Loucy (cell line): ENCODE data around the gene ZMYM1.
A peak's percentile ranks its signal among the peaks of the same experiment; 100 is the strongest.

Experiments
- H2AFZ ChIP-seq: fragments of 200-600 bp; sonication (generic); 2 replicates; pipeline ENCODE4 v1.6.0; 2016; ENCODE audit warnings: antibody characterized with exemption, mild to moderate bottlenecking, low read length, moderate library complexity
- H3F3A ChIP-seq: fragments of 200-600 bp; 2 replicates; pipeline ENCODE4 v1.6.0; 2016; ENCODE audit warnings: antibody characterized with exemption, low read depth, mild to moderate bottlenecking
- H3K27me3 ChIP-seq: fragments of 200-600 bp; sonication (generic); 2 replicates; pipeline ENCODE4 v1.6.1; 2014; ENCODE audit warnings: low read length, mild to moderate bottlenecking; ENCODE audit not compliant: insufficient read depth, poor library complexity, severe bottlenecking
- H3K36me3 ChIP-seq: fragments of 200-600 bp; sonication (generic); 2 replicates; pipeline ENCODE4 v1.6.1; 2016; ENCODE audit warnings: low read length; ENCODE audit not compliant: insufficient read depth
- H3K4me1 ChIP-seq: fragments of 200-600 bp; sonication (generic); 2 replicates; pipeline ENCODE4 v1.5.1; 2014; ENCODE audit warnings: low read length, mild to moderate bottlenecking; ENCODE audit not compliant: insufficient read depth, poor library complexity, severe bottlenecking
- H3K4me2 ChIP-seq: fragments of 200-600 bp; sonication (generic); 2 replicates; pipeline ENCODE4 v1.6.0; 2014; ENCODE audit warnings: antibody characterized with exemption, low read length, low read depth, mild to moderate bottlenecking; ENCODE audit not compliant: poor library complexity, severe bottlenecking
- H3K4me3 ChIP-seq: fragments of 200-600 bp; sonication (generic); 2 replicates; pipeline ENCODE4 v1.5.1; 2014; ENCODE audit warnings: low read length, mild to moderate bottlenecking, mixed read lengths; ENCODE audit not compliant: poor library complexity, severe bottlenecking
- H3K79me2 ChIP-seq: fragments of 200-600 bp; sonication (generic); 2 replicates; pipeline ENCODE4 v1.6.1; 2014; ENCODE audit warnings: low read length; ENCODE audit not compliant: insufficient read depth
- H3K9ac ChIP-seq: fragments of 200-600 bp; sonication (generic); 2 replicates; pipeline ENCODE4 v1.6.0; 2014; ENCODE audit warnings: mild to moderate bottlenecking, low read depth, low read length, moderate library complexity; ENCODE audit not compliant: poor library complexity, severe bottlenecking
- H3K9me2 ChIP-seq: fragments of 200-600 bp; sonication (generic); replicated peaks from 2 replicates; pipeline ENCODE4 v1.6.1; 2016; ENCODE audit warnings: low read depth, low read length, mixed read lengths
- H3K9me3 ChIP-seq: fragments of 200-600 bp; sonication (generic); 2 replicates; pipeline ENCODE4 v1.6.1; 2014; ENCODE audit warnings: mild to moderate bottlenecking, antibody characterized with exemption, low read length, low read depth; ENCODE audit not compliant: insufficient read depth
- H4K20me1 ChIP-seq: fragments of 200-600 bp; sonication (generic); 2 replicates; pipeline ENCODE4 v1.6.0; 2014; ENCODE audit warnings: antibody characterized with exemption, low read length, mild to moderate bottlenecking; ENCODE audit not compliant: insufficient read depth, poor library complexity, severe bottlenecking
- CTCF ChIP-seq: fragments of 200-600 bp; sonication (generic); conservative IDR thresholded peaks from 2 replicates; pipeline ENCODE4 v1.5.1; 2014; ENCODE audit warnings: mild to moderate bottlenecking, antibody characterized with exemption, low read length
- EZH2phosphoT487 ChIP-seq: fragments of 200-600 bp; IDR thresholded peaks from 2 replicates; pipeline ENCODE4 v1.6.1; 2018; ENCODE audit warnings: antibody characterized with exemption, mild to moderate bottlenecking, moderate library complexity, borderline replicate concordance

ZMYM1 gene

GRCh38 chr1:35043498-35043897 is 35.7 kb upstream of the ZMYM1 start:
- H3K4me1 ChIP-seq = peaks cover 19% of the 10 kb centered on the region
- no peak overlapping the region for H3K4me3 ChIP-seq
- H3K9me3 ChIP-seq = no peaks in the 10 kb centered on the region
- H3K27me3 ChIP-seq = no peaks in the 10 kb centered on the region
- H3F3A ChIP-seq = no peaks in the 10 kb centered on the region
- no peak overlapping the region for H3K4me2 ChIP-seq
- no peak overlapping the region for H3K9ac ChIP-seq
- no peaks in the 10 kb centered on the region for H3K36me3 ChIP-seq
- H2AFZ ChIP-seq = peak overlapping the region; percentile 57; the same call in 1 of the 2 replicates
- no peaks in the 10 kb centered on the region for H4K20me1 ChIP-seq
- H3K9me2 ChIP-seq = no peaks in the 10 kb centered on the region
- TF ChIP-seq CTCF = no peak
- no peak for TF ChIP-seq EZH2phosphoT487
- no peaks in the 10 kb centered on the region for H3K79me2 ChIP-seq

GRCh38 chr1:35044431-35044830 is 34.8 kb upstream of the ZMYM1 start:
- Histone ChIP-seq H4K20me1 (no peaks in the 10 kb centered on the region), H2AFZ (peak overlapping the region; percentile 57; the same call in 1 of the 2 replicates), H3F3A (no peaks in the 10 kb centered on the region), H3K9me3 (no peaks in the 10 kb centered on the region), H3K79me2 (no peaks in the 10 kb centered on the region), H3K4me2 (no peak overlapping the region), H3K4me1 (peaks cover 22% of the 10 kb centered on the region), H3K9ac (no peak overlapping the region), H3K36me3 (no peaks in the 10 kb centered on the region), H3K27me3 (no peaks in the 10 kb centered on the region), H3K9me2 (no peaks in the 10 kb centered on the region), H3K4me3 (no peak overlapping the region)
- TF ChIP-seq CTCF (no peak), EZH2phosphoT487 (no peak)

DNA sequence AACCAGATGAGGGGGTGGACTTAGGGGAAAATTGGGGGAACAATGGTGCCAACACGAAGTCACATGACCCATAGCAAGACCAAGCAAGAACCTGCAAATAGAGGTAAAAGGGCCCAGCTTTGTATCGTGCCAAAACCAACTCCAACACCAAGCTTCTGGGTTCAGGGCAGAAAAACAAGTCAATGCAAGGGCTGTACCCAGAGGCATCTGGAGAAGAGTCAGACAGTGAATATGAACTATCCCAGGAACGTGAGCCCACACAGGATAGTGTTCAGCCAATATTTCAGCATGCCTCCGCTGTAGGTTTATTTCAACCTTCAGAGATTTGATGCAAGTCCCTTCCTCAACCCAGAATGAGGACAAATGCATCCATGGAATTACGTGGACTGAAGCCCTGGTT is 32.5 kb upstream of the ZMYM1 start:
- Histone ChIP-seq H3K79me2 (no peaks in the 10 kb centered on the region), H4K20me1 (no peaks in the 10 kb centered on the region), H3K4me3 (no peak overlapping the region), H3K4me2 (no peak overlapping the region), H3K9me2 (no peaks in the 10 kb centered on the region), H3K9ac (no peak overlapping the region), H3K9me3 (no peaks in the 10 kb centered on the region), H3K27me3 (no peaks in the 10 kb centered on the region), H3K4me1 (peaks cover 22% of the 10 kb centered on the region), H3F3A (no peaks in the 10 kb centered on the region), H2AFZ (peak overlapping the region; percentile 49; the same call in 1 of the 2 replicates), H3K36me3 (no peaks in the 10 kb centered on the region)
- TF ChIP-seq EZH2phosphoT487 (no peak), CTCF (no peak)
